DND-41 (cell line): ENCODE data around the gene CHD6.

Experiments
- ATAC-seq: fragments of 200-7000 bp; cut with Tn5 transposase; 3 replicates; pipeline ENCODE4 v1.9.1; 2021; ENCODE audit warnings: low read depth; ENCODE audit not compliant: insufficient read depth
- DNase-seq: peaks from one replicate; pipeline ENCODE4 v3.0.0-alpha.2; 2020
- H2AFZ ChIP-seq: 2 replicates; pipeline ENCODE4 v1.6.0; 2012; ENCODE audit warnings: low read depth, low read length
- H3K27ac ChIP-seq: 2 replicates; pipeline ENCODE4 v1.5.1; 2012; ENCODE audit warnings: low read length, inconsistent platforms
- H3K27me3 ChIP-seq: fragments of 200-600 bp; sonication (generic); 2 replicates; pipeline ENCODE4 v1.6.0; 2012; ENCODE audit warnings: low read length, mild to moderate bottlenecking, inconsistent platforms; ENCODE audit not compliant: insufficient read depth, poor library complexity
- H3K36me3 ChIP-seq: 2 replicates; pipeline ENCODE4 v1.5.1; 2012; ENCODE audit warnings: low read length, inconsistent platforms; ENCODE audit not compliant: insufficient read depth
- H3K4me1 ChIP-seq: 2 replicates; pipeline ENCODE4 v1.5.1; 2012; ENCODE audit warnings: mild to moderate bottlenecking, low read length; ENCODE audit not compliant: insufficient read depth
- H3K4me2 ChIP-seq: 2 replicates; pipeline ENCODE4 v1.6.0; 2012; ENCODE audit warnings: mild to moderate bottlenecking, moderate library complexity, low read length, inconsistent platforms; ENCODE audit not compliant: insufficient read depth
- H3K4me3 ChIP-seq, 2 experiments: fragments of 200-600 bp in 1 of 2; shearing (Covaris generic) in 1 of 2; 2 replicates each; pipeline ENCODE4 v1.5.1; 2012 to 2016; ENCODE audit warnings: inconsistent platforms in 2 of 2, low read length in 2 of 2, mild to moderate bottlenecking in 2 of 2, low read depth in 1 of 2, moderate library complexity in 1 of 2
- H3K79me2 ChIP-seq: 2 replicates; pipeline ENCODE4 v1.6.0; 2012; ENCODE audit warnings: low read length, inconsistent platforms; ENCODE audit not compliant: insufficient read depth
- H3K9ac ChIP-seq: 2 replicates; pipeline ENCODE4 v1.6.0; 2012; ENCODE audit warnings: low read depth, mild to moderate bottlenecking, inconsistent platforms, low read length, moderate library complexity
- H3K9me3 ChIP-seq: 2 replicates; pipeline ENCODE4 v1.5.1; 2012; ENCODE audit warnings: low read length, moderate library complexity, mild to moderate bottlenecking, inconsistent platforms; ENCODE audit not compliant: insufficient read depth, severe bottlenecking
- H4K20me1 ChIP-seq: 2 replicates; pipeline ENCODE4 v1.6.0; 2012; ENCODE audit warnings: low read length; ENCODE audit not compliant: insufficient read depth
- EZH2 ChIP-seq: IDR thresholded peaks from 3 replicates; pipeline ENCODE4 v1.6.1; 2012; ENCODE audit warnings: borderline replicate concordance, low read depth, mild to moderate bottlenecking, moderate library complexity, low read length, inconsistent platforms; ENCODE audit not compliant: severe bottlenecking
- TF ChIP-seq, protein P1 (sequence below): IDR thresholded peaks from 2 replicates; pipeline ENCODE4 v1.5.1; 2012; ENCODE audit warnings: borderline replicate concordance, low read length, moderate library complexity, mild to moderate bottlenecking; ENCODE audit not compliant: poor library complexity, severe bottlenecking; ENCODE audit errors: extremely low read depth

The CHD6 gene

GRCh38 chr20:41447006-41447405 is 171.2 kb downstream of the CHD6 start:
- no peaks in the 10 kb centered on the region for H3K27me3 ChIP-seq
- no peak overlapping the region for H3K27ac ChIP-seq
- no peaks in the 10 kb centered on the region for H4K20me1 ChIP-seq
- TF ChIP-seq EZH2: no peak
- TF ChIP-seq, protein P1, sequence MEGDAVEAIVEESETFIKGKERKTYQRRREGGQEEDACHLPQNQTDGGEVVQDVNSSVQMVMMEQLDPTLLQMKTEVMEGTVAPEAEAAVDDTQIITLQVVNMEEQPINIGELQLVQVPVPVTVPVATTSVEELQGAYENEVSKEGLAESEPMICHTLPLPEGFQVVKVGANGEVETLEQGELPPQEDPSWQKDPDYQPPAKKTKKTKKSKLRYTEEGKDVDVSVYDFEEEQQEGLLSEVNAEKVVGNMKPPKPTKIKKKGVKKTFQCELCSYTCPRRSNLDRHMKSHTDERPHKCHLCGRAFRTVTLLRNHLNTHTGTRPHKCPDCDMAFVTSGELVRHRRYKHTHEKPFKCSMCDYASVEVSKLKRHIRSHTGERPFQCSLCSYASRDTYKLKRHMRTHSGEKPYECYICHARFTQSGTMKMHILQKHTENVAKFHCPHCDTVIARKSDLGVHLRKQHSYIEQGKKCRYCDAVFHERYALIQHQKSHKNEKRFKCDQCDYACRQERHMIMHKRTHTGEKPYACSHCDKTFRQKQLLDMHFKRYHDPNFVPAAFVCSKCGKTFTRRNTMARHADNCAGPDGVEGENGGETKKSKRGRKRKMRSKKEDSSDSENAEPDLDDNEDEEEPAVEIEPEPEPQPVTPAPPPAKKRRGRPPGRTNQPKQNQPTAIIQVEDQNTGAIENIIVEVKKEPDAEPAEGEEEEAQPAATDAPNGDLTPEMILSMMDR: no peak
- no peaks in the 10 kb centered on the region for H3K4me1 ChIP-seq
- H3K9ac ChIP-seq: no peak overlapping the region
- no peak overlapping the region for H3K4me2 ChIP-seq
- no peak overlapping the region for H3K4me3 ChIP-seq
- H3K79me2 ChIP-seq: no peaks in the 10 kb centered on the region
- H2AFZ ChIP-seq: no peak overlapping the region
- peaks cover 94% of the 10 kb centered on the region for H3K36me3 ChIP-seq
- no peaks in the 10 kb centered on the region for H3K9me3 ChIP-seq
- ATAC-seq (no peak), DNase-seq (no peak)

- H3K36me3 ChIP-seq: peaks cover 94% of the 10 kb centered on the region
- TF ChIP-seq EZH2: no peak
- TF ChIP-seq, protein P1: no peak
Observed at GRCh38 chr20:41446456-41446855, 171.7 kb downstream of the CHD6 start.

GRCh38 chr20:41444821-41445220 is 173.4 kb downstream of the CHD6 start:
- Histone ChIP-seq H4K20me1 (no peaks in the 10 kb centered on the region), H3K9me3 (no peaks in the 10 kb centered on the region), H3K4me2 (no peak overlapping the region), H3K79me2 (no peaks in the 10 kb centered on the region), H2AFZ (no peak overlapping the region), H3K9ac (no peak overlapping the region), H3K4me1 (no peaks in the 10 kb centered on the region), H3K27ac (no peak overlapping the region), H3K4me3 (no peak overlapping the region), H3K36me3 (peaks cover 94% of the 10 kb centered on the region), H3K27me3 (no peaks in the 10 kb centered on the region)
- TF ChIP-seq EZH2: no peak
- TF ChIP-seq, protein P1: no peak
- ATAC-seq (no peak), DNase-seq (no peak)

More at GRCh38 chr20:41446456-41446855, 171.7 kb downstream of the CHD6 start:
- Histone ChIP-seq H3K9me3 (no peaks in the 10 kb centered on the region), H3K4me2 (no peak overlapping the region), H3K9ac (no peak overlapping the region), H3K27ac (no peak overlapping the region), H3K27me3 (no peaks in the 10 kb centered on the region), H4K20me1 (no peaks in the 10 kb centered on the region), H3K4me3 (no peak overlapping the region), H2AFZ (no peak overlapping the region), H3K79me2 (no peaks in the 10 kb centered on the region), H3K4me1 (no peaks in the 10 kb centered on the region)
- DNase-seq (no peak), ATAC-seq (no peak)

DNA sequence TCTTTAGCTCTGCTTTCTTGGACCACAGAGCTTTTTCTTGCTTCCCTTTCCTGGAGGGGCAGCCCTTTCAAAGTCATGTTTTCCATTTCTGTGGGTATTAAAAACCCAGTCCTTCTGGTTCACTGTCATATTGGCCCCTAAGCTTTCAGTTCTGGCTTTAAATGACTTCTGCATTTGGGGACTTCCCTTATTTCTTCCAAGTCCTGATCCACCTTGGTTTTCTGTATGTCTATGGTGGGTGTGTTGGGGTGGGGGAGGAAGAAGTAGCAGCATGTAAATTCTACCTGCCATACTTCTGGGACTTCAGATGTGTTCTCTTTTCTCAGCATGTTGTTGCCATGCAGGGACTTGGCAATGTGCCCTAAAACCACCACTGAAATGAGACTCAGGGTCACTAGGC is 174.5 kb downstream of the CHD6 start:
- H3K36me3 ChIP-seq: peaks cover 95% of the 10 kb centered on the region
- no peak overlapping the region for H2AFZ ChIP-seq
- no peaks in the 10 kb centered on the region for H4K20me1 ChIP-seq
- no peak overlapping the region for H3K27ac ChIP-seq
- no peaks in the 10 kb centered on the region for H3K79me2 ChIP-seq
- no peak for ATAC-seq
- H3K4me1 ChIP-seq: no peaks in the 10 kb centered on the region
- H3K4me2 ChIP-seq: no peak overlapping the region
- no peaks in the 10 kb centered on the region for H3K27me3 ChIP-seq
- TF ChIP-seq, protein P1: no peak
- no peak for TF ChIP-seq EZH2
- no peak overlapping the region for H3K9ac ChIP-seq
- H3K9me3 ChIP-seq: no peaks in the 10 kb centered on the region
- no peak overlapping the region for H3K4me3 ChIP-seq
- no peak for DNase-seq
